Liver (tissue), 3 donors: ENCODE data around the gene EPGN.

ENCODE experiments used
- ATF3 ChIP-seq: IDR thresholded peaks from 2 replicates; pipeline ENCODE4 v1.6.1; 2016; ENCODE audit warnings: antibody characterized with exemption
- CTCF ChIP-seq: fragments of 150-350 bp; IDR thresholded peaks from 2 replicates; pipeline ENCODE4 v1.5.1; 2017; ENCODE audit warnings: improper control_type of control experiment, low read depth, low read length; ENCODE audit not compliant: missing input control
- GABPA ChIP-seq, 2 donors: IDR thresholded peaks in 1 of 2; conservative IDR thresholded peaks in 1 of 2; 2 replicates each; pipeline ENCODE4 v1.6.1; 2016; ENCODE audit warnings: antibody characterized with exemption in 2 of 2, mild to moderate bottlenecking in 1 of 2, moderate library complexity in 1 of 2
- MAX ChIP-seq: IDR thresholded peaks from 2 replicates; pipeline ENCODE4 v1.6.1; 2016; ENCODE audit warnings: antibody characterized with exemption
- RAD21 ChIP-seq, 2 donors: IDR thresholded peaks; 2 replicates each; pipeline ENCODE4 v1.6.1; 2016; ENCODE audit warnings: antibody characterized with exemption in 2 of 2, mild to moderate bottlenecking in 2 of 2
- TAF1 ChIP-seq: conservative IDR thresholded peaks from 2 replicates; pipeline ENCODE4 v1.6.1; 2016; ENCODE audit warnings: antibody characterized with exemption, mild to moderate bottlenecking
- YY1 ChIP-seq: IDR thresholded peaks from 2 replicates; pipeline ENCODE4 v1.6.1; 2016; ENCODE audit warnings: antibody characterized with exemption, mild to moderate bottlenecking
- TF ChIP-seq, protein P1 (sequence below): IDR thresholded peaks from 2 replicates; pipeline ENCODE4 v1.6.1; 2016; ENCODE audit warnings: antibody characterized with exemption, mild to moderate bottlenecking
- donor health status: healthy.
- donor health status: healthy.

DNA sequence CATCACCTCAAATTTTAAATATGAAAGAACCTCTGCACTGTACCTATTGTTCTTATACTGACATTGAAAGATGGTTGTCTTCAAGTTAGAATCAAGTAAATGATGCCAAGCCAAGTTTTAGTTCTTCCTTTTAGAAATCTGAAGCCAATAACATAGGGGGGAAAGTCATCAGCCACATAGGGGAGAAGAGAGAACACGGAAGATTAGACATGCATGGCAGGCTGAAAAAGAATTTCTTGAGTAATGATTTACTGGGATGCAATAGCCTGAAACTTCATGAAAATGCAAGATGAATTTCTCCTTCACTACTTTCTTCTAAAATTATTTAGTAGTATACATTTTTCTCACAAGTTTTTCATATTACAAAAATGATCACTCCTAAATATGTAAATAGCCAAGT lies 13.6 kb upstream of the EPGN start:
- no peak for TF ChIP-seq RAD21 (IDR thresholded peaks at IDR 0.05)
- no peak for TF ChIP-seq CTCF
- TF ChIP-seq, protein P1, sequence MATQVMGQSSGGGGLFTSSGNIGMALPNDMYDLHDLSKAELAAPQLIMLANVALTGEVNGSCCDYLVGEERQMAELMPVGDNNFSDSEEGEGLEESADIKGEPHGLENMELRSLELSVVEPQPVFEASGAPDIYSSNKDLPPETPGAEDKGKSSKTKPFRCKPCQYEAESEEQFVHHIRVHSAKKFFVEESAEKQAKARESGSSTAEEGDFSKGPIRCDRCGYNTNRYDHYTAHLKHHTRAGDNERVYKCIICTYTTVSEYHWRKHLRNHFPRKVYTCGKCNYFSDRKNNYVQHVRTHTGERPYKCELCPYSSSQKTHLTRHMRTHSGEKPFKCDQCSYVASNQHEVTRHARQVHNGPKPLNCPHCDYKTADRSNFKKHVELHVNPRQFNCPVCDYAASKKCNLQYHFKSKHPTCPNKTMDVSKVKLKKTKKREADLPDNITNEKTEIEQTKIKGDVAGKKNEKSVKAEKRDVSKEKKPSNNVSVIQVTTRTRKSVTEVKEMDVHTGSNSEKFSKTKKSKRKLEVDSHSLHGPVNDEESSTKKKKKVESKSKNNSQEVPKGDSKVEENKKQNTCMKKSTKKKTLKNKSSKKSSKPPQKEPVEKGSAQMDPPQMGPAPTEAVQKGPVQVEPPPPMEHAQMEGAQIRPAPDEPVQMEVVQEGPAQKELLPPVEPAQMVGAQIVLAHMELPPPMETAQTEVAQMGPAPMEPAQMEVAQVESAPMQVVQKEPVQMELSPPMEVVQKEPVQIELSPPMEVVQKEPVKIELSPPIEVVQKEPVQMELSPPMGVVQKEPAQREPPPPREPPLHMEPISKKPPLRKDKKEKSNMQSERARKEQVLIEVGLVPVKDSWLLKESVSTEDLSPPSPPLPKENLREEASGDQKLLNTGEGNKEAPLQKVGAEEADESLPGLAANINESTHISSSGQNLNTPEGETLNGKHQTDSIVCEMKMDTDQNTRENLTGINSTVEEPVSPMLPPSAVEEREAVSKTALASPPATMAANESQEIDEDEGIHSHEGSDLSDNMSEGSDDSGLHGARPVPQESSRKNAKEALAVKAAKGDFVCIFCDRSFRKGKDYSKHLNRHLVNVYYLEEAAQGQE, result no peak
- no peak for TF ChIP-seq YY1
- no peak for TF ChIP-seq ATF3
- no peak for TF ChIP-seq MAX
- no peak for TF ChIP-seq GABPA (IDR thresholded peaks at IDR 0.05 in 1 of 2, conservative IDR thresholded peaks at IDR 0.05 in 1 of 2)
- no peak for TF ChIP-seq TAF1
